ENCODE results near the gene TARDBP. TPM values are rescaled to one million over a fixed set of nuclear protein-coding genes. Genes with fewer than 3 reads are reported as not detected.

The TARDBP gene
- total and polyA plus RNA-seq, 9 of the 15 experiments (the other 6 are each of a cell fraction or from before 2014, with no cell fraction given), result 122 to 515 (median 243) TPM

GRCh38 chr1:11052839-11053757 is 40.6 kb downstream of the TARDBP start (continued):
- peak; percentile 12 to 72 for TF ChIP-seq E2F6 (IDR thresholded peaks at IDR 0.05; ENCODE audit: borderline replicate concordance in 1 of 2, extremely low read depth in 1 of 2, insufficient read depth in 1 of 2, insufficient read length in 1 of 2, low read depth in 1 of 2, low read length in 1 of 2, poor library complexity in 1 of 2, severe bottlenecking in 1 of 2)
- TF ChIP-seq MTA3 (IDR thresholded peaks at IDR 0.05; ENCODE audit: borderline replicate concordance), result peak; percentile 29; the same call in 1 of the 2 replicates
- peak; percentile 12 for TF ChIP-seq HMGN3 (IDR thresholded peaks at IDR 0.05; ENCODE audit: borderline replicate concordance, extremely low read depth, insufficient read length, low read depth, low read length)
- no peak for TF ChIP-seq PCBP2 (IDR thresholded peaks at IDR 0.05; ENCODE audit: low read depth, low read length, poor library complexity, severe bottlenecking)
- 0 out of 2 replicates have a peak, but pooled peaks have one; percentile 76 for TF ChIP-seq TGIF2 (CRISPR knock-in tag; IDR thresholded peaks at IDR 0.05)
- no peak for TF ChIP-seq CBX5 (IDR thresholded peaks at IDR 0.05; ENCODE audit: borderline replicate concordance, low read depth)
- TF ChIP-seq PURB (CRISPR knock-in tag; IDR thresholded peaks at IDR 0.05; ENCODE audit: low read depth), result no peak
- peak in 2 of 3 experiments; percentile 27 to 28; a peak in 1 of 6 replicates for TF ChIP-seq CTCF (IDR thresholded peaks at IDR 0.05 in 2 of 3, conservative IDR thresholded peaks at IDR 0.05 in 1 of 3; ENCODE audit: insufficient read depth in 2 of 3, low read depth in 1 of 3, low read length in 3 of 3)
- peak; percentile 12; the same call in 1 of the 2 replicates for TF ChIP-seq CBFA2T3 (IDR thresholded peaks at IDR 0.05)
- peak; percentile 33; the same call in 1 of the 2 replicates for TF ChIP-seq RNF2 (IDR thresholded peaks at IDR 0.05)
- TF ChIP-seq POLR2A (conservative IDR thresholded peaks at IDR 0.05), result peak; percentile 76
- TF ChIP-seq USF2 (CRISPR knock-in tag; IDR thresholded peaks at IDR 0.05), result no peak; the same call in 1 of the 2 replicates
- TF ChIP-seq SIN3A (IDR thresholded peaks at IDR 0.05; ENCODE audit: borderline replicate concordance in 2 of 2, control insufficient read depth in 1 of 2, low read depth in 2 of 2, low read length in 2 of 2), result 0 out of 4 replicates have a peak, but pooled peaks of 1 of the 2 experiments have one; percentile 9
- no peak for TF ChIP-seq SMC3 (conservative IDR thresholded peaks at IDR 0.05; ENCODE audit: insufficient read depth, low read depth, low read length)
- no peak for TF ChIP-seq HDAC8 (tag; IDR thresholded peaks at IDR 0.05)
- no peak for TF ChIP-seq ZNF263 (CRISPR knock-in tag; IDR thresholded peaks at IDR 0.05; ENCODE audit: borderline replicate concordance)
- no peak for TF ChIP-seq MTA1 (IDR thresholded peaks at IDR 0.05; ENCODE audit: borderline replicate concordance)
- peak; percentile 25 for TF ChIP-seq FIP1L1 (IDR thresholded peaks at IDR 0.05; ENCODE audit: low read depth, low read length, poor library complexity, severe bottlenecking)
- TF ChIP-seq L3MBTL2 (IDR thresholded peaks at IDR 0.05), result peak; percentile 48
- peak; percentile 56; the same call in 1 of the 2 replicates for TF ChIP-seq RBFOX2 (IDR thresholded peaks at IDR 0.05; ENCODE audit: low read depth, low read length)
- TF ChIP-seq NRF1 (conservative IDR thresholded peaks at IDR 0.05 in 1 of 2, IDR thresholded peaks at IDR 0.05 in 1 of 2), result 0 out of 4 replicates have a peak, but pooled peaks of 1 of the 2 experiments have one; percentile 10
- TF ChIP-seq BHLHE40 (IDR thresholded peaks at IDR 0.05; ENCODE audit: low read length), result peak; percentile 82
- no peak for TF ChIP-seq ZFP30 (CRISPR knock-in tag; IDR thresholded peaks at IDR 0.05; ENCODE audit: borderline replicate concordance)

All from K562 (cell line).